CD4-positive, alpha-beta T cell treated with Interleukin-17A for 4 hours (primary cell): Measurements from ENCODE around the gene STK32C.

Source experiments
- DNase-seq: peaks from one replicate; pipeline ENCODE4 v3.0.0-alpha.2; 2020; ENCODE audit warnings: mixed read lengths

STK32C gene

DNA sequence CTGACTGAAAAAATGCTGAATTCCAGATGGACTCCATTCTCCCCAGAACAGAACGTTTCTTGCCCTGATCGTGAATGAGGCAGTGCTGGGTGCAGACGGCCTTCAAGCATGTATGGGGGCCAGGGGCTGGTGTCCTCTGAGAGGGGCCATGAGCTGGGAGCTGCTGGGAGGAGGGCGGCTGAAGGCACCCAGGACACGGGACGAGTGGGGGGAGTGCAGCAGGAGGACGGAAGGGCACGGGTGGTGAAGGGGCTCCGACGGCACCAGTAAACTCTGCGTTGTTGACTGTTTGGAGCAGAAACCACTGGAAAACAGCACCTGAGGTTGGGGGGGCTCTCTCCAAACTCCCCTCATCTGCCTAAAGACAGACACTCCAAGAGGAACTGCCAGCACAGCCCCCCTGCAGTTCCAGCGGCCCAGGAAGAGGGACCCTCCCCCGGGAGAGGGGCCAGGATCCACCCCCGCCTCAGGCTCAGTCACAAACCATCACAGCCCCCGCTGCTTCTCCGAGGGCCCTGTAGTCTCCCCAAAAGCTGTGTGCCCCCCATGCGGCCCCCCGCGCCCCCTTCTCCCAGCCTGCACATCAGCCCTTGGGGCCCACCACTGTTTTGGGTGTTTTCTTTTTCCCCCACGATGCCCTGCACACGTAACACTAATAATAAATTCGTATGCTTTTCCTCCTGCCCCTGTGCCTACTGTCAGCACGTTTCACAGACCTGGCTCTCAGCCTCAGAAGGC, 65.5 kb downstream of the STK32C start:
- no peak for DNase-seq

DNA sequence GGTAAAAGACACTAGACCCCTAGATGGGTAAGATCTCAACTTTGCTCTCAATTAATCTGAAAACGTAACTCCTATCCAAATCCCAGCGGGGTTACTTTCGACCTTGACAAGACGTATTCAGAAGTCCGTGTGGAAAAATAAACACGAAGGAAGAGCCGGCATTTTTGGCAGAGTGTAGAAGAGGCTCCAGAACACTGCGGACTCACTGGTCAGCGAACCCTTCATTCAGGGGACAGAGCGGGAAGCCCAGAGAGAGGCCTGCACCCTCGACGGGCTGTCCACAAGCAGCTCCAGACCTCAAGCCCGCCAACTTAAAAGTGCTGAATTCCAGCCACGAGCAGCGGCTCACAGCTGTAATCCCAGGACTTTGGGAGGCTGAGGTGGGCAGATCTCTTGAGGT, 66.3 kb downstream of the STK32C start:
- no peak for DNase-seq

DNA sequence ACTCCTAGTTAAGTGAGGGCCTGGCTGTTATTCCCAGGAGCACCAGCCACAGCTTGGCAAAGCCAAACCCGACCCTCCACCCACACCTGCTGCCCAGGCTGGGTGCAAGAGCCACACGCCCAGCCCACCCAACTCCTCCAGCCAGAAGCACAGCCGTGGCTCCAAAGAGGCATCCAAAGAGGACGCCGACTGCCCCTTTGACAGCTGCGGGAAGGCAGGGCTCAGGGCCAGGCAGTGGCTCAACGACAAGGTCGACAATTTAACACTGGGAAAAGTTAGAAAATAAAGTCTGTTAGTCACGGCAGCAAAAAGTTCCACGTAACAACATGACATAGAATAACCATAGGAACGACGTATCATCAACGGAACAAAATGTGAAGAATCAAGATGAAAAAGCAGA, 66.7 kb downstream of the STK32C start:
- DNase-seq: no peak

DNA sequence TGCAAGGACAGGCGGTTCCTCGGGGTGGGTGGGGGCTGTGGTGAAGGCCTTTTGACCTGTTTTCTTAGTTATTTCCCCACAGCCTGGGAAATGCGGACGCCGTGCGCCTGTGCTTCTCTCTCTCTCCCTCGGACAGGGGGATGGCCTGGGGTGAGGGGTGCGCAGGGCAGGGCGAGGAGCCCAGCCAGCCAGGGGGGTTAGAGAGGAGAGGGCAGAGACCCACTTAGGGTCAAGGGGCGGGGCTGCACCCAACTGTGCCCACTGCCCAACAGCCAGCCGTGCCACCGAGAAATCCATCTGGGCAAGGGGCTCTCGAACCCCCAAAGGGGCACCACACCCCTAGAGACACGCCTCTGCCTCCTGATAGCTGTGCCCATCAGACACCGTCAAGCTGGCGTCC, 67.2 kb downstream of the STK32C start:
- DNase-seq: no peak

DNA sequence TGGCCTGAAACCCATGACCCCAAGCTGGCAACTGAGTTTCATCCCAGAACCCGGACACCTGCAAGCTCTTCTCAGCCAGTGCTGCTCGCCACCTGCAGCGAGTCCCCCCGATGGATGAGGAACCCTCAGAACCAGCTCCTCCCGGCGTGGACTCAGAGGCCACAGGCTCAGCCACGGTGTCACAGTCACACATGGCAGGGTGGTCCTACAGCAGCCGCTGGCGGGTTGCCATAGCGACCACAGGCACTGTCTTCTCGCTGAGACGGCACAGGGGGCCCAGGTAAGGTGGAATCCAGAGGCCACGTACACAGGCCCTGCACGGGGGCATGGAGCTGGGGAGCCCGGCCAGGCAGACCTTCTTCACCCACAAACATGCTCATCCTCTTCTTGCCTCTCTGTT, 67.6 kb downstream of the STK32C start:
- DNase-seq: no peak

DNA sequence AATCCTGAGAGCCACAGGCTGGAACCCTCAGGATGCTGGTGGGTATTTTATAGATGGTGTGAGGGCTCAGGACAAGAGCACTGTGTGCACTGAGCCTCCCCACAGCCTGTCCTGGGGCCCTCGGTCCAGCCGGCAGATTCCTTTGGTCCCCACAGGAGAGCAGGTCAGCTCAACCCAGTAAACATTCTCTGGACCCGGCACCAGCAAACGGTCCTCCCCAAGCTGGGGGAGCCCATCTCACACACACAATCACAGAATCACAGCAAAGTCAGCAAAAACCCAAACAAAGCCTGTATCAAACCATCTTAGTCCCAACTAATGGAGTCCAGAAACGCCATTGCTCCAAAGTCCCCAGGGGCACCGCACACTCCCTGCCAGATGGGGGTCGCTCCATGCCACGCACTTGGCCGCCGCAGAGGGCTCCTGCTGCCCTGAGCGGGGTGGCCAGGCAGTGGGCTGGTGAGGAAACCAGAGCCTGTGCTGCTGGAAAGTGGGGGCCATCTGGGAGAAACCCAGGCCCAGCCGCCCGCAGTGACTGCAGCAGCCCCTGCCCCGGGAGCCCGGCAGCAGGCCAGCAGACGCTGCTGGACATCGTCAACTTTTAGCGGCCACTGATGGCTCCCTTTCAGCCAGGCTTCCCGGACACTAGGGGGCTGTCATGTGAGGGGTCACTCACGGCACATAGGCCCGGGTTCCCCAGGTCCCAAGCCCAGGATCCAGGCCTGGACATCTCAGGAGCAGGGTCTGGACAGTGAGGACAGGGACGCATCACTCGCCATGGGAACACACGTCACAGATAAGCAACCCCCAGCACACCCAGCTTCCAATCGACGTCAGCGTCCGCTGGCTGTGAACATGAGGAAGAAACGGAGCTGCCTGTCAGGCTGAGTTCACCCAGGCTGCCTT, 68.4 kb downstream of the STK32C start:
- no peak for DNase-seq

DNA sequence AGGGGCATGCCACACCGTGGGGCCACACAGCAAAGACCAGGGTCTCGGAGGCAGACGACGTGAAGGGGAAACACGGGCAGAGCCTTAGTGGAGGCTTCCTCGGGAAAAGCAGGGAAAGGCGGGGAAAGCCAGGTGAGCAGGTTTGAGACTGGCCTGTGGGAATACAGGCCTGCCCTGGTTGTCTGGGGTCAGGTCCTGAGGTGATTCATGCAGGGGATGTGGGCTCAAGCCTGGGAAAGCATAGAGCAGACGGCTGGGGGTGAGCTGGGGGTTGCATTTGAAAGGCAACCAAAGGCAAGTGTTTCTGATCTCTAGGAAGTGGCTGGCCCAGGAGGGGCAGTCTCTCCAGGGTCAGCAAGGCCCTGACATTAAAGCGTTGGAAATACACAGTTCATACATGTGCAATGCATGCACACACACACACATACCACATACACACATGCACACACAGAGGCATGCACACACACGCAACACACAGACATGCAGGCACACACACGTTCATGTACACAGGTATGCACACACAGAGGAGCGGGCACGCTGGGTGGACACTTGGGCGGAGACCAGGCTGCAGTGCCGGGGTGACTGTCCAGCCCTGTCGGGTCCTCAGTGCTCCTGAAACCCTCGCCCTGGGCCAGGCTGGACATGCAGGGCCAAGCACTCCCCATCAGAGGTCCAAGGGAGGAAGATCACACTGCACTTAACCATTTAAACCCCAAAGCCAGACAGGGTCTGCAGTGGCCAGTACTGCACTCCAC, 69.2 kb downstream of the STK32C start:
- DNase-seq: no peak

DNA sequence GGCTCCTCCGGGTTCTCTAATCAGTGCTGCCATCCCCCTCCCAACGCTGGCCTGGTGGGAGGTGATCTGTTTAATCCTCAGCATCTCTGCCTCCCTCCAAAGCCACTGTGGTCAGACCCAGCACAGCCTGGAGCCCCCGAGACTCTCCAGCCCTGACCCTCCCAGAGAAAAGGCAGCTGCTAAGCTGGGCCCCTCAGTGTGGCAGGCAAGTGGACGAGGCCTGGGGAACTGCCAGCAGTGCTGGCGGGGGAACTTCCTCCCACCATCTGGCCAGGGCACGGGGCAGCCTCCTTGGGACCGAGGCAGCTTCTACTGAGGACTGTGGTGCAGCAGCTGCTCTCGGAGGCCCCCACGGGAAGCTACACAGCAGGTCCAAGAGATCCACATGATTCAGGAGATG, 69.9 kb downstream of the STK32C start:
- DNase-seq: no peak

DNA sequence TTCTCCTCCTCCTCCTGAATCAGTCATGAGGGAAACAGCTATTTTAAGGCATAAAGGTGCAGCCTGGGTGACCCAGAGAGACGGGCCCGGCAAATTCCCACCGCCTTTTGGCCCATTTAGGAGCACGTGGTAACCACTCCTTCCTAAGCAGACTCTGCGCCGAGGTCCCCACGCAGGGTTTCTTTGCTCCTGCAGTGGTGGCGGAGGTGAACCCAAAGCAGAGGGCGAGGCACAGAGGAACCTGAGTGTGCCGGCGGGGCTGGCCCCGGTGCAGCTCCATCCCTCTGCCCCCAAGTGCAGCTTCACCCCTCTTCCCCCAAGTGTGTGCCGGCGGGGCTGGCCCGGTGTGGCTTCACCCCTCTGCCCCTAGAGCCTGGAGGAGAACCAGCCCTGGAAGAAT, 70.4 kb downstream of the STK32C start:
- no peak for DNase-seq

DNA sequence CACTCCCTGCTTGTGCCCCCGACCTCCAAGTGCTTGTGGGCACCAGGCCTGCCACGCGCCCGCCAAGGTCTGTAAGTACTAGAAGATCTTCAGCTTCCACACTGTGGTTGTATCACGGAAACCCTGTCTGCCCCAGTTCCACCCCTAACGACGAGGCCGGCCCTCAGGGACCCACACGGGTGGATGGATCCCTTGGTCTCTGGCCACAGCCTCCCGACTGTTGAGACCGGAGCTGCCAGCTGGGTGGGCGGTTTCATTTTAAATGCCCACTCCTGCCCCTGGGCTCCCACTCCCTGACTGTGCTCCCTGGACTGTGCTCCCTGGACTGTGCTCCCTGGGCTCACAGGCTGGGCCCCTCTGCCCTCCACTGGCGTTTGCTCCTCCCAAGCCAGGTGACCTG, 70.9 kb downstream of the STK32C start:
- no peak for DNase-seq

DNA sequence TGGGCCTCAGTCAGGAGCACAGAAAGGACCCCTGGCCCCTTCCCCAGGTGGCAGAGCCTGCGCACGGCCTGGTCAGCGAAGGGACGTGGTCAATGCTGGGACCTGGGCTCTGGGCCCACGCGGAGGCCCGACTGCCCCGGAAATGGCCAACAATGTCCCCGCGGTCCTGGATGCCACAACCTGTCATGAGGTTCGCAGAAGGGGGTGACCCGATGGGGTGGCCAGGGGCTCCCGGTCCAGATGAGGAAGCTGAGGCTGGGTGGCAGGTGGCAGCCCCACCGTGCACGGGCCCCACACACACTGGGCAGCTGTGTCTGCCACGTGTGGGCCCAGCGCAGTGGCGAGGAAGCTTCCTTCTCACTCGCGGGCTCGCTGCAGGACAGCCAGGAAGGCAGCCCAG, 71.6 kb downstream of the STK32C start:
- DNase-seq: no peak

DNA sequence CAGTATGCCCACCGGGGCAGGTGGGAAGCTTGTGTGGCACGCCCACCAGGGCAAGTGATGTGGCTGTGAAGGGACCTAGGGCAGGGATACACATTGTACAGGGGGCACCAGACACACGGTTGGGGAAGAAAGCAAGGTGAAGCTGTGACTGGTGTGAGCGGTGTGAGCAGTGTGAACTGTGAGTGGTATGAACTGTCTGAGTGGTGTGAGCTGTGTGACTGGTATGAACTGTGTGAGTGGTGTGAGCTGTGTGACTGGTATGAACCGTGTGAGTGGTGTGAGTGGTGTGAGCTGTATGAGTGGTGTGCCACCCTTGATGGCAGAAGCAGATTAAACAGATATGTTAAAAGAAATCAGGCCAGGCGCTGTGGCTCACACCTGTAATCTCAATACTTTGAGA, 72.9 kb downstream of the STK32C start:
- no peak for DNase-seq

DNA sequence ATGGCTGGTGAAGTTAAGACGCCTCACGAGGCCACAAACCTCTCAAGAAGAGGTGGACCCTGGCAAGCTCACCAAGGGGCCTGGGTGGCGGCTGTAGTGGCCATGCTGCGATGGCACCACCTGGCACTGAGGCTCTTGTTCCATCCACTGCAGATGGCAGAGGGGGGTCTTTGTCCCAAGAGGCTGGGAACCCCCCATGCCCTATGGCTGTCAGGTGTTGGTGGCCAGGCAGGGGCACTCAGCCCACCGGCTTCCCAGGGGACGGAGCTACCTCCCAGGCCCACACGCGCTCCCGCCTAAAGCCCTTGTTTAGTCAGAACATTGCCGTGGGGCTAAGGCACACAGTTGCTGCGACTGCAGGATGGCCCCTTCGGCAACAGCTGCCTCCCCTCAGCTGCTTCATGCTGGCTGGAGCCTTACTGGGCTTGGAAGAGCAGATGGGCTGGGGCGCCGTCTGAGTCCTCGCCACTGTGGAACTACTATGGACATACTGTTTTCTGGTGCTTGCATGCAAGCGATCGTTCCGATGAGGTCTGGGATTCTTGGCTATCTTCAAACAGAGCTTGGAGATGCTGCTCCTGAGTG, 74.2 kb downstream of the STK32C start:
- no peak for DNase-seq

DNA sequence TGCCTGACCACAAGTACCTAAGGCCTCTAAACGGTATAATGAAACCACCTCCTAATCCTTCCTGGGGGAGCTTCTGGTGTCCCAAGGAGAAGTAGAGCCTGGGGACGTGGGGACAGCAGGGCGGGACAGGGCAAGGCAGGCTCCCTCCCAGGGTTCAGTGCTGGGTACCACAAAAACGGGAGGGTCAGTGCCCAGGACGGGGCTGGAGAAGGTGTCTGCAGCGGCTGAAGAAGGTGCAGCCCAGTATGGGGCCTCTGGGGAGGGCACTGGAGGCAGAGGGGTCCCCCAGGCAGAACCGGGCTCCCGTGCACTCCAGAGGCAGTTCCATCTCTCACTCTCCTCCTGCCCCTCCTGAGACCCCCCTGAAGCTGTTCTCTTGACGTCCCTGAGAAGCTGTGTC, 74.8 kb downstream of the STK32C start:
- no peak for DNase-seq

DNA sequence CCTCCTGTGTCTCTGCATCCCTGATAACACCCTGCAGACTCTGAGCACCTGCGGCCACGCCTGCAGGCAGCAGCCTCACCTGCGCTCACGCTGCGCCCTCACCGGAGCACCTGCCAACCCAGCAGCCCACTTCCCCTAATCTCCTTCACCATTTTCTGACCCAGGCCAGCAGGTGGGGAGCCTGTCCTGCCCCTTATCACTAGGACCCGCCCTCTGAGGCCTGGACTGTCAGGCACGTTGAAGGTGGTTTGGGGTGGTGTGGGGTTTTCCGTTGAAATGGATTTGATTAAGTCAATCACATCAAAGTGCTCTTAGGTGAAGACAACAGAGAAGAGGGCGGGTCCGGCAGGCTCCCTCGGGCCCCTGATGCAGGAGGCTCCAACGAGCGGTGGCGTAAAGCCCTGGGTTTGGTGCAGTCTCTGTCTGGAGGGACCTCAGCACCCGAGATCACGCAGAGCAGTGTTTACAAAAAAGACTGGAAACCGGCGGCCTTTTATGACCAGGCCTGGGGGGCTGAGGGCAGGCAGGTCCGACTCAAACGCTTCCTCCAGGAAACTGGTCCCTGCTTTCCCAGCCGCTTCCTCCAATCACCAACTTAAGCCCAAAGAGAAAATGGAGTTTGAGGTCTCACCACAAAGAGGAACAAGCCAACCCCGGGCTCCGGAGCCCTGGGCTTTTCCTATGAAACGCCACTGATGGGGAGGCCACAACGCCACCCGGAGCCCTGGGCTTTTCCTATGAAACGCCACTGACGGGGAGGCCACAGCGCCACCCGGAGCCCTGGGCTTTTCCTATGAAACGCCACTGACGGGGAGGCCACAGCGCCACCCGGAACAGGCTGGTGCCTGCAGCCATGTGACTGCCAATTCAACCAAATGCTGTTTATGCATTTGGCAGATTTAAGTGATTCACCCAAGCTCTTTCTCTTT, 75.5 kb downstream of the STK32C start:
- peak; percentile 46 for DNase-seq

DNA sequence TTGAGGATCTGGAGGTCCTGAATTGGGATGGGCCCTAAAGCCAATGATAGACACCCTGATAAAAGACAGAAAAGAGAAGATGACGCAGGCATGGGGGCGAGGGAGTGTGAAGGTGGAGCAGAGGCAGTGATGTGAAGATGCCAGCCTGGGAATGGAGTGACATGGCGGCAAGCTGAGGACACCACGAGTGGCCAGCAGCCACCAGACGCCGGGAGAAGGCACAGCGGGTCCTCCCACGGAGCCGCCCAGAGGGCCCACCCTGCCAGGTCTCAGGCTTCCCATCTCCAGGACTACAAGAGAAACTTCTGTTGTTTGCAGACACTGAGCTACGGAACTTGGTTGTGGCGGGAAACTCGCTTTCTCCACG, 76.1 kb downstream of the STK32C start:
- DNase-seq: no peak

DNA sequence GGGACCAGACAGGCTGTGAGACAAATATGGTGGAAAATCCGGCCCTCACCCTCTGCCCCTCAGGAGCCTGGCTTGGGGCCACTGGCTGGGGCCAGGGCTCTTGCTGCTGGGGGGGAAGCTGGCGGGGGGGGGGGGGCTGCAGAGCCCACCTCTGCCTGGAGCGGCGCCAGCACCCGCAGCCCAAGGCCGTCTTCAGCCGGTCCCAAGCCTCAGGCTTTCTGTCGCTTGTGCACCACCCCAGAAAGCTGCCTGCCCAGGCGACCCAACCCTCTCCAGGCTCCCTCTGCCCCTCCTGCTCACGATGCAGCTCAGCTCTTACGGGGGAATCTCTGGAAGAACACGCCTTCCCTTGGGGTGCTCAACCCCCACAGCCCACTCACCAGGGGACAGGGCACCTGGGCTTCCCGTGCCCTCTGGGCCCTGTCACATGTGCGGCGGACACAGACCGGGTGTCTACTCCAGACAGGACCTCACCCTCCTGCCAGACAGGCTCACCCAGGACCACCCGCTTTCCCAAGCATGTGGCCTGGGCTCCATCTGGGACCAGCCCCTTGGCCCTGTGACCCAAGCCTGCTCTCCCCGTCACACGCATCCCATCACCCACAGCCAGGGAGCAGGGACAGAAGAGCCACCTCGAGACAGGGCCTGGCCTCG, 77.1 kb downstream of the STK32C start:
- DNase-seq: no peak

DNA sequence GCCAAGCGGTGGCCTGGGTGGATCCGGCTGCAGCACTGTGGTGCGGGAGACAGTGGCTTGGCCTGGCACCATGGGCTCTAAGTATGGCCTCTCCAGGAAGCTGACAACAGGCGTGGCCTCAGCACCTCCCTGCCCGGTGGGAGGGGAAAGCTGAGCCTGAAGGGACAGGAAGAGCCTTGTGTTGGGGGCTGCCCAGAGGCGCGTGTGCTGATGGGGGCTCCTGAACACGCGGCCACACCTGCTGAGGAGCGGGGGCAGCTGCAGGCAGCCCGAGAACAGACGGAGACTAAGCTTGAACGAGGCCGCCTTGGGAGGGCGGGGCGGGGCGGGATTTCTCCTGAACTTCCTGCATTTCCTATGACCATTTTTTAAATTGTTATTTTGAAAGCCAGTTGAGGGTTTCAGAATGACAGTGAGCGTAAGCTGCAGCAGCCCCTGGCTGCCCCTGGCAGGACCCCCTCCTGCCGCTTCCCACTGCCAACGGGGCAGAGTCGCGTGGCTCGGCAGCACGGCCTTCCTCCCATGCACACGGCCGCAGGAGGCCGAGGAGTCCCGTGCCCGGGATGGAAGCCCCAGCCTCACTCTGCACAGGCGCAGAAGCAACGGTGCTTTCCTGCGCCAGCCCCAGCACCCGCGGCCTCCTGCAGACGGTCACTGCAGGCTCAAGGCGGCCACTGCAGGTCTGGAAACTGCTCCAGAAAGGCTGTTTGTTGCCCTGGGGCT, 77.8 kb downstream of the STK32C start:
- peak; percentile 61 for DNase-seq

DNA sequence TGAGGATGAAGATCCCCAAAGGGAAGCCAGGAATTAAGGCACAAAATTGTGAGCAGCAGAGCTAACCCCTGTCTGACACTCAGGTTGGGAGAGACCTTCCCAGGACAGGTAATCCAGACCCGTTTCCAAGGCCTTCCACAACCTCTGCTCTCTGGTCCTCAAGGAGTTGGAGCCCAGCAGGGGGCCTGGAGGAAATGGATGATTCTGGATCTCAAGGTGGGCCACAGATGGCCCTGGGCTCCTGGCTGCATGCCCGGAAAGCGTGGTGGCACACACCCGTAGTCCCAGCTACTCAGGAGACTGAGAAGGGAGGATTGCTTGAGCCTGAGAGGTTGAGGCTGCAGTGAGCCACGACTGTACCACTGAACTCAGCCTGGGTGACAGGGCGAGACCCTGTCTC, 78.7 kb downstream of the STK32C start:
- DNase-seq: no peak

DNA sequence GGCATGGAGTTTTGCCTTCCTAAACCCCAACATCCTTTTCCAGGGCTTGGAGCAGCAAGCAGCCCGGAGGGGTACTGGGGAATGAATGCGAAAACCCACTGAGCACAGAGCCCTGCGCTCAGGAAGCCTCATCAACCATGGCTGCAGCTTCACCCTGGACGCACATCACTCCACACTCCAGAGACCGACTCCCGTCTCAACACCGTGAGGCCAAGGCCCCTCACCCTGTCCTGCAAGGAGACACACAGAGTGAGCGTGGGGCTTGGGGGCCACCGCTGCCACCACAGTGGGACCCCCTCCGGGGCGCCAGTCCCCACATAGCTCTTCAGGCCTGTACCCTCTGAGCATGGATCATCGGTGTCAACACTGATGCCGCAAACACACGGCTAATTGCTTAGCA, 79.1 kb downstream of the STK32C start:
- DNase-seq: no peak

DNA sequence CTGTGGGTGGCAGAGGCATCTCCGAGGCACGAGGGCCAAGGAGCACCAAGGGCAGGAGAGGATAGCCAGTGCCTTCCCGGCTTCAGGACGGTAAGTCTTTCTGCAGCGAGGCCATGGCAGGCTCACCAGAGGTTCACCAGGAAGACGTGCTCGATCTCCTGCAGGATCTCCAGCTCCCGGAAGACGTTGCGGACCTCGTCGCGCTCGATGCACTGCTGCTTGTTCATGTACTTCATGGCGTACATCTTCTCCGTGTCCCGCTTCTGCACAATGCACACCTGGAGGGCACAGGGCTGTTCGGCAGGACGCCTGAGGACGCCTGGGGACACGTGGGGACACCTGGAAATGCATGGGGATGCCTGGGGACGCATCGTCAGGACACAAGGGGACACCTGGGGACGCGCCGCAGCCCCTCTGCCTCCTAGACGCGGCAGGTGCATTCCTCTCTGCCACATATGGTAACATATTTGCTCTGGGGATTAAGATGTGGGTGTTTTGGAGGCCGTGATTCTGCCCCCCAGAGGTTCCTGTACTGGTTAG, 79.8 kb downstream of the STK32C start:
- no peak for DNase-seq
